ENCODE measurements around the gene FGFBP3.

GRCh38 chr10:91930939-91931338 is 21.7 kb upstream of the FGFBP3 start:
- TF ChIP-seq ZFX (CRISPR knock-in tag; IDR thresholded peaks at IDR 0.05; ENCODE audit: low read depth) (no peak), ELF1 (CRISPR knock-in tag; IDR thresholded peaks at IDR 0.05) (no peak), TGIF2 (CRISPR knock-in tag; IDR thresholded peaks at IDR 0.05) (no peak), E2F5 (CRISPR knock-in tag; conservative IDR thresholded peaks at IDR 0.05) (no peak), CREM (IDR thresholded peaks at IDR 0.05) (no peak), CREM (CRISPR knock-in tag; IDR thresholded peaks at IDR 0.05) (no peak), MZF1 (CRISPR knock-in tag; IDR thresholded peaks at IDR 0.05; ENCODE audit: borderline replicate concordance) (no peak), MTA3 (CRISPR knock-in tag; IDR thresholded peaks at IDR 0.05) (no peak), ESRRA (CRISPR knock-in tag; IDR thresholded peaks at IDR 0.05; ENCODE audit: low read depth) (no peak), FOXM1 (CRISPR knock-in tag; IDR thresholded peaks at IDR 0.05) (no peak), MAZ (IDR thresholded peaks at IDR 0.05; ENCODE audit: borderline replicate concordance, low read depth, low read length) (no peak), MAZ (CRISPR knock-in tag; IDR thresholded peaks at IDR 0.05; ENCODE audit: low read depth) (no peak), ZBTB42 (CRISPR knock-in tag; IDR thresholded peaks at IDR 0.05) (no peak), EZH2 (conservative IDR thresholded peaks at IDR 0.05; ENCODE audit: low read depth, low read length) (no peak), ZNF513 (CRISPR knock-in tag; conservative IDR thresholded peaks at IDR 0.05) (no peak), HOXD1 (CRISPR knock-in tag; IDR thresholded peaks at IDR 0.05) (no peak)

All from HepG2 (cell line).